HepG2 (cell line): ENCODE measurements around the gene SHF. TPM values are rescaled to one million over a fixed set of nuclear protein-coding genes. Genes with fewer than 3 reads are reported as not detected.

Source experiments
- ATAC-seq: fragments of 200-7000 bp; cut with Tn5 transposase; 3 replicates; pipeline ENCODE4 v1.9.1; 2020; ENCODE audit warnings: mild to moderate bottlenecking, moderate library complexity
- BruUV-seq: library from RNA; stranded (reverse); fragments of 400-500 nt; replicated peaks from 2 replicates; lab custom pipeline; 2021; lab: Mats Ljungman, UMichigan
- CTCF ChIA-PET: fragments of 300-600 bp; formaldehyde crosslinking; extraction: SDS; loops from one replicate; lab custom pipeline; 2021; ENCODE audit warnings: low total read pairs, inconsistent platforms, low intra/inter-chr PET ratio; lab: Yijun Ruan, JAX
- POLR2A ChIA-PET: fragments of 350-600 bp; sonication (Branson Sonifier 250); formaldehyde crosslinking; loops from one replicate; lab custom pipeline; 2020; ENCODE audit warnings: antibody characterized with exemption, inconsistent platforms; lab: Yijun Ruan, JAX
- DNase-seq: peaks from one replicate; pipeline ENCODE4 v3.0.0-alpha.2; 2015; ENCODE audit warnings: low spot score
- FAIRE-seq: peaks from 3 replicates; lab custom pipeline; 2011; peaks lifted over from hg19 to GRCh38; lab: Jason Lieb, UNC
- H2AFZ ChIP-seq: one replicate; pipeline ENCODE4 v1.6.1; 2011; ENCODE audit warnings: low read length, inconsistent platforms
- H3K27ac ChIP-seq: fragments of 300-600 bp; 3 replicates; pipeline ENCODE4 v1.8.0; 2011; ENCODE audit warnings: mixed run types, mild to moderate bottlenecking, mixed read lengths, low read length, inconsistent platforms; ENCODE audit not compliant: insufficient read depth; ENCODE audit errors: extremely low read length
- H3K27me3 ChIP-seq, 2 experiments: fragments of 200-600 bp in 1 of 2; 2 replicates in 1 of 2; 3 replicates in 1 of 2; pipeline versions ENCODE4 v1.6.0 to v1.8.0; 2011; ENCODE audit warnings: low read length in 2 of 2, mild to moderate bottlenecking in 2 of 2, moderate library complexity in 2 of 2, inconsistent platforms in 1 of 2; ENCODE audit not compliant: insufficient read depth in 2 of 2, control insufficient read depth in 1 of 2
- H3K36me3 ChIP-seq, 2 experiments: fragments of 200-600 bp in 1 of 2; replicated peaks in 1 of 2; 2 replicates in 1 of 2; 3 replicates in 1 of 2; pipeline versions ENCODE4 v1.5.1 to v1.8.0; 2011; ENCODE audit warnings: low read length in 2 of 2, inconsistent platforms in 1 of 2; ENCODE audit not compliant: insufficient read depth in 2 of 2, control insufficient read depth in 1 of 2
- H3K4me1 ChIP-seq: 2 replicates; pipeline ENCODE4 v1.5.1; 2012; ENCODE audit warnings: low read length, inconsistent platforms; ENCODE audit not compliant: insufficient read depth
- H3K4me2 ChIP-seq: 2 replicates; pipeline ENCODE4 v1.6.0; 2011; ENCODE audit warnings: low read depth, low read length, inconsistent platforms
- H3K4me3 ChIP-seq, 3 experiments: fragments of 200-600 bp in 1 of 3; sonication (generic), shearing (Covaris generic) in 1 of 3; replicated peaks in 1 of 3; 2 replicates each; pipeline ENCODE4 v1.5.1; 2011 to 2016; ENCODE audit warnings: low read length in 3 of 3, inconsistent platforms in 2 of 3, low read depth in 2 of 3, mild to moderate bottlenecking in 2 of 3, control low read depth in 1 of 3, mixed read lengths in 1 of 3; ENCODE audit not compliant: insufficient read depth in 1 of 3
- H3K79me2 ChIP-seq: one replicate; pipeline ENCODE4 v1.6.1; 2011; ENCODE audit warnings: low read length, inconsistent platforms; ENCODE audit not compliant: insufficient read depth
- H3K9ac ChIP-seq: 2 replicates; pipeline ENCODE4 v1.6.0; 2011; ENCODE audit warnings: mild to moderate bottlenecking, low read depth, low read length, inconsistent platforms; ENCODE audit not compliant: insufficient read depth
- H3K9me3 ChIP-seq: 2 replicates; pipeline ENCODE4 v1.5.1; 2012; ENCODE audit warnings: mild to moderate bottlenecking, low read length
- H4K20me1 ChIP-seq: 2 replicates; pipeline ENCODE4 v1.6.0; 2011; ENCODE audit warnings: inconsistent platforms, mild to moderate bottlenecking, low read length, moderate library complexity; ENCODE audit not compliant: insufficient read depth
- HOXA7 ChIP-seq: sonication (generic); formaldehyde crosslinking; IDR thresholded peaks from 2 replicates; pipeline ENCODE4 v1.8.1; 2022; ENCODE audit warnings: mild to moderate bottlenecking, missing genetic modification reagents, moderate library complexity
- MATR3 ChIP-seq: sonication (generic); formaldehyde crosslinking; IDR thresholded peaks from 2 replicates; pipeline ENCODE4 v1.4.0; 2020; ENCODE audit warnings: missing genetic modification reagents
- RBFOX2 ChIP-seq: fragments of 200-400 bp; formaldehyde crosslinking; IDR thresholded peaks from 2 replicates; pipeline ENCODE4 v1.6.1; 2017; ENCODE audit warnings: low read depth, mild to moderate bottlenecking, low read length
- SALL1 ChIP-seq: sonication (generic); formaldehyde crosslinking; IDR thresholded peaks from 2 replicates; pipeline ENCODE4 v1.8.0; 2022; ENCODE audit warnings: mild to moderate bottlenecking, missing genetic modification reagents
- WGBS: methylation state at CpG from one replicate; pipeline ENCODE4 v1.1.6; 2017; ENCODE audit warnings: low lambda C conversion rate; 5-methylcytosine and 5-hydroxymethylcytosine counted together
- in situ Hi-C: cut with HindIII; loops from 2 replicates; pipeline ENCODE4 v1.10.0; 2017; ENCODE audit warnings: low pct_unique_long_range_greater_than_20kb; ENCODE audit not compliant: extremely low pct_ligation_motif_present
- intact Hi-C: fragments of 100-400 bp; cut with micrococcal nuclease; formaldehyde crosslinking; loops from one replicate; pipeline ENCODE4 v1.10.0; 2022; ENCODE audit not compliant: unreplicated experiment
- polyA plus RNA-seq, 8 experiments: library from polyadenylated mRNA; depleted of rRNA in 3 of 8; stranded (reverse) in 7 of 8; unstranded in 1 of 8; fragments of >200 nt; fragmentation: Illumina TruSeq in 4 of 8; extraction: Trizol in 4 of 8; gene quantifications; 2 replicates each; pipeline versions ENCODE4 v1.2.1 to v1.2.3, GENCODE V29; 2011 to 2016; ENCODE audit warnings: low read depth in 4 of 8, missing spikeins in 1 of 8, mixed read lengths in 1 of 8; ENCODE audit not compliant: insufficient read depth in 1 of 8
- total RNA-seq, 5 experiments: library from RNA; depleted of rRNA; stranded (reverse); fragments of >200 nt; fragmentation: Illumina TruSeq; extraction: Trizol; gene quantifications; 2 replicates each; pipeline ENCODE4 v1.2.3, GENCODE V29; 2016; ENCODE audit warnings: low read depth in 1 of 5
- TF ChIP-seq, protein P1 (sequence below): sonication (generic); formaldehyde crosslinking; IDR thresholded peaks from 2 replicates; pipeline ENCODE4 v1.5.0; 2020; ENCODE audit warnings: mild to moderate bottlenecking, low read depth, missing genetic modification reagents, borderline replicate concordance
- TF ChIP-seq, protein P2 (sequence below): sonication (generic); formaldehyde crosslinking; IDR thresholded peaks from 2 replicates; pipeline ENCODE4 v1.5.1; 2020; ENCODE audit warnings: mild to moderate bottlenecking, missing genetic modification reagents, moderate library complexity
- TF ChIP-seq, protein P3 (sequence below): fragments of 450-650 bp; IDR thresholded peaks from 2 replicates; pipeline ENCODE4 v1.6.1; 2017
- TF ChIP-seq, protein P4 (sequence below): conservative IDR thresholded peaks from 2 replicates; pipeline ENCODE4 v1.6.1; 2018; ENCODE audit warnings: missing genetic modification reagents

Gene SHF
- total and polyA plus RNA-seq, 2 of the 13 experiments (the other 11 are each of a cell fraction or from before 2014, with no cell fraction given) = 20.9 to 25.5 TPM

DNA sequence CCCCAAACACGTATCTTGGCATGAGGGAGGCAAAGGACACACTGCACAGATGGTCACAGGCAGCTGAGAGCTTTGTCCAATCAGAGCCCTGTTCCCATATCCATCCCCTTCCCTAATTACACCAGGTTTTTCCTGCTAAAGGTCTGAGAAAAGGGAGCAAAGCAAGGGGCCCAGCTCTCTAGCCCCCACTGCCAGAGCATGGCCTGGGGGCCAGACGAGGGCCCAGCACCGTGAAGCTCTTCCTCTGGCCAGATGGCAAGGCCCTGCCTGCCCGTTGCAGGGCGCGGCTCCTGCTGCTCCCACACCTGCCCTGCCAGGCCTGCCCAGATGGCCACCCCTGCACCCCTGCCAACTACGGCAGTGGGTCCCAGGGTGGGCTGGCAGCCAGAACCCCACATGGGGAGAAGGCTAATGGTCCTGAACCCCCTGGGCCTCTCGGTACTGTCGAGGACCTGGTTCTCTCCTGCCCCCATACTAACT is 3.2 kb downstream of the SHF start:
- H3K79me2 ChIP-seq = peaks cover 66% of the 10 kb centered on the region
- DNase-seq = no peak
- ATAC-seq = no peak
- H3K27me3 ChIP-seq = peaks cover 0 to 3% of the 10 kb centered on the region in 2 experiments; a peak in 1 of 5 replicates
- H3K4me2 ChIP-seq = peak overlapping the region; percentile 79
- WGBS = 97% methylated on average over 5 of the region's 9 CpGs
- CTCF ChIA-PET = no interaction called here
- peaks cover 66% of the 10 kb centered on the region for H3K4me1 ChIP-seq
- no peak for TF ChIP-seq HOXA7 (CRISPR knock-in tag)
- TF ChIP-seq, protein P1, sequence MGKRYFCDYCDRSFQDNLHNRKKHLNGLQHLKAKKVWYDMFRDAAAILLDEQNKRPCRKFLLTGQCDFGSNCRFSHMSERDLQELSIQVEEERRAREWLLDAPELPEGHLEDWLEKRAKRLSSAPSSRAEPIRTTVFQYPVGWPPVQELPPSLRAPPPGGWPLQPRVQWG = no peak
- TF ChIP-seq SALL1 = no peak
- no peak for TF ChIP-seq MATR3 (CRISPR knock-in tag)
- TF ChIP-seq, protein P2, sequence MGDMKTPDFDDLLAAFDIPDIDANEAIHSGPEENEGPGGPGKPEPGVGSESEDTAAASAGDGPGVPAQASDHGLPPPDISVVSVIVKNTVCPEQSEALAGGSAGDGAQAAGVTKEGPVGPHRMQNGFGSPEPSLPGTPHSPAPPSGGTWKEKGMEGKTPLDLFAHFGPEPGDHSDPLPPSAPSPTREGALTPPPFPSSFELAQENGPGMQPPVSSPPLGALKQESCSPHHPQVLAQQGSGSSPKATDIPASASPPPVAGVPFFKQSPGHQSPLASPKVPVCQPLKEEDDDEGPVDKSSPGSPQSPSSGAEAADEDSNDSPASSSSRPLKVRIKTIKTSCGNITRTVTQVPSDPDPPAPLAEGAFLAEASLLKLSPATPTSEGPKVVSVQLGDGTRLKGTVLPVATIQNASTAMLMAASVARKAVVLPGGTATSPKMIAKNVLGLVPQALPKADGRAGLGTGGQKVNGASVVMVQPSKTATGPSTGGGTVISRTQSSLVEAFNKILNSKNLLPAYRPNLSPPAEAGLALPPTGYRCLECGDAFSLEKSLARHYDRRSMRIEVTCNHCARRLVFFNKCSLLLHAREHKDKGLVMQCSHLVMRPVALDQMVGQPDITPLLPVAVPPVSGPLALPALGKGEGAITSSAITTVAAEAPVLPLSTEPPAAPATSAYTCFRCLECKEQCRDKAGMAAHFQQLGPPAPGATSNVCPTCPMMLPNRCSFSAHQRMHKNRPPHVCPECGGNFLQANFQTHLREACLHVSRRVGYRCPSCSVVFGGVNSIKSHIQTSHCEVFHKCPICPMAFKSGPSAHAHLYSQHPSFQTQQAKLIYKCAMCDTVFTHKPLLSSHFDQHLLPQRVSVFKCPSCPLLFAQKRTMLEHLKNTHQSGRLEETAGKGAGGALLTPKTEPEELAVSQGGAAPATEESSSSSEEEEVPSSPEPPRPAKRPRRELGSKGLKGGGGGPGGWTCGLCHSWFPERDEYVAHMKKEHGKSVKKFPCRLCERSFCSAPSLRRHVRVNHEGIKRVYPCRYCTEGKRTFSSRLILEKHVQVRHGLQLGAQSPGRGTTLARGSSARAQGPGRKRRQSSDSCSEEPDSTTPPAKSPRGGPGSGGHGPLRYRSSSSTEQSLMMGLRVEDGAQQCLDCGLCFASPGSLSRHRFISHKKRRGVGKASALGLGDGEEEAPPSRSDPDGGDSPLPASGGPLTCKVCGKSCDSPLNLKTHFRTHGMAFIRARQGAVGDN (CRISPR knock-in tag) = peak; percentile 41; the same call in 1 of the 2 replicates
- TF ChIP-seq, protein P3, sequence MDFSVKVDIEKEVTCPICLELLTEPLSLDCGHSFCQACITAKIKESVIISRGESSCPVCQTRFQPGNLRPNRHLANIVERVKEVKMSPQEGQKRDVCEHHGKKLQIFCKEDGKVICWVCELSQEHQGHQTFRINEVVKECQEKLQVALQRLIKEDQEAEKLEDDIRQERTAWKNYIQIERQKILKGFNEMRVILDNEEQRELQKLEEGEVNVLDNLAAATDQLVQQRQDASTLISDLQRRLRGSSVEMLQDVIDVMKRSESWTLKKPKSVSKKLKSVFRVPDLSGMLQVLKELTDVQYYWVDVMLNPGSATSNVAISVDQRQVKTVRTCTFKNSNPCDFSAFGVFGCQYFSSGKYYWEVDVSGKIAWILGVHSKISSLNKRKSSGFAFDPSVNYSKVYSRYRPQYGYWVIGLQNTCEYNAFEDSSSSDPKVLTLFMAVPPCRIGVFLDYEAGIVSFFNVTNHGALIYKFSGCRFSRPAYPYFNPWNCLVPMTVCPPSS = no peak
- 0 out of 2 replicates have a peak, but pooled peaks have one; percentile 19 for TF ChIP-seq RBFOX2
- TF ChIP-seq, protein P4, sequence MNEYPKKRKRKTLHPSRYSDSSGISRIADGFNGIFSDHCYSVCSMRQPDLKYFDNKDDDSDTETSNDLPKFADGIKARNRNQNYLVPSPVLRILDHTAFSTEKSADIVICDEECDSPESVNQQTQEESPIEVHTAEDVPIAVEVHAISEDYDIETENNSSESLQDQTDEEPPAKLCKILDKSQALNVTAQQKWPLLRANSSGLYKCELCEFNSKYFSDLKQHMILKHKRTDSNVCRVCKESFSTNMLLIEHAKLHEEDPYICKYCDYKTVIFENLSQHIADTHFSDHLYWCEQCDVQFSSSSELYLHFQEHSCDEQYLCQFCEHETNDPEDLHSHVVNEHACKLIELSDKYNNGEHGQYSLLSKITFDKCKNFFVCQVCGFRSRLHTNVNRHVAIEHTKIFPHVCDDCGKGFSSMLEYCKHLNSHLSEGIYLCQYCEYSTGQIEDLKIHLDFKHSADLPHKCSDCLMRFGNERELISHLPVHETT (CRISPR knock-in tag) = no peak
- TF ChIP-seq, all 625 proteins: peak for 2
- H3K9ac ChIP-seq = no peak overlapping the region
- H3K27ac ChIP-seq = no peak overlapping the region
- H3K36me3 ChIP-seq = peaks cover 6% of the 10 kb centered on the region in 2 experiments; a peak in 3 of 5 replicates
- H2AFZ ChIP-seq = no peak overlapping the region
- H4K20me1 ChIP-seq = peaks cover 28% of the 10 kb centered on the region
- no peaks in the 10 kb centered on the region for H3K9me3 ChIP-seq
- no peak for FAIRE-seq
- POLR2A ChIA-PET = interaction anchor here (1.1 kb wide), 1 partner anchor 13 kb away, joined by 3 read pairs; no protein-coding TSS in a partner anchor
- intact Hi-C loops (no loop called here), in situ Hi-C loops (no loop called here)
- H3K4me3 ChIP-seq = peak overlapping the region in 1 of 3 experiments; percentile 82; a peak in 2 of 6 replicates
- BruUV-seq = no TSS peak
